GOT3 (cell line): ENCODE data around the gene OR51B4.
"Not testable (repeated sequence)": the region's sequence is repeated elsewhere in the genome, so short reads cannot be mapped to it uniquely, and the experiment has no call there.

Source experiments
- DNase-seq: peaks from one replicate; lab custom pipeline; 2025; ENCODE audit warnings: mixed read lengths; lab: John Stamatoyannopoulos, UW

The OR51B4 gene

DNA sequence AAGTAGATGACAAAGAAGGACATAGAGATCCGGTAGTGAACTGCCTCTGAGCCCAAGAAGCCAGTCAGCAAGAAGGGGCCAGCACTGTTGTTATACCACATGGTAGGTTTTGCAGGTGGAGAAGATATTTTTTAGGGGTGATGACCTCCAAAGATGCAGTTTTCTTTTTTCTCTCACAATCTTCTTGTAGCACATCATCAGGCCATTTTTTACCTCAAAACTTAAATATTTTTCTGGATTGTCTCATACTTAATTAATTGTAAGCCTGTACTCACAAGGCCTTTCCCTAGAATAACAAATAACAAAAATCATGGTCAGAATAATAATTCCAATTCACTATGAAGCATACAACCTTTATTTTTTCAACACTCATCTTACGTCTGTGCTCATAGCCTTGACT is at the start of gene OR51B4:
Gene OR51B4 (minus strand): TSS at position 101 of the 400 bp plus-strand sequence. CDS start 0 bp downstream, at position 101.
- no peak for DNase-seq

GRCh38 chr11:5351208-5351607 is 49.5 kb upstream of the OR51B4 start, which contains the start of gene OR51B6:
OR51B6 (plus strand) TSS chr11:5351508; CDS start chr11:5351508, 0 bp downstream.
- no peak for DNase-seq

GRCh38 chr11:5349550-5349949 is 47.8 kb upstream of the OR51B4 start:
- no peak for DNase-seq

DNA sequence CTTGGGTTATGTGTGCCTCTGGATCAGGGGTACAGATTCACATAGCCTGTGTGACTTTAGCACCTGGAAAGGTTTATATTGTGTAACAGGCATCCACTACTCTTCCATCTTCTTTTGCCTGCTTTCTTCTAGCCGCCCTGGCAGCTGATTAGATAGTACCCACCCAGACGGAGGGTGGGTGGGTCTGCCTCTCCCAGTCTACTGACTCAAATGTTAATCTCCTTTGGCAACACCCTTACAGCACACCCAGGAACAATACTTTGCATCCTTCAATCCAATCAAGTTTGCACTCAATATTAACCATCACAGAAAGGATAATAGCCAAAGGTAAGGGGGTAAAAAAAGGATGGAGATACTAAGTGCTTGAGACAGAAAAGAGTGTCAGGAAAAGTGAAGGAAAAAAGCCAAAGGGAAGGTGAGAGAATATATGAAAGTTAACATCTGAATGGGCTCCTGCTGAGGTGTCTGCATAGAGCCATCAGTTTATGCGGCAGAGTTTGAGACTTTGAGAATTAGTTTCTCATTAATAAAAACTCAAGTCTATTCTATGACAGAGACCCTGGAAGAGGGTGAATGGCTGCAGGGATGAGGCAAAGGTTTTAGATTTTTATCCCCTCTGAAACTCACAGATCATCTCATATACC is 46.9 kb upstream of the OR51B4 start:
- no peak for DNase-seq

DNA sequence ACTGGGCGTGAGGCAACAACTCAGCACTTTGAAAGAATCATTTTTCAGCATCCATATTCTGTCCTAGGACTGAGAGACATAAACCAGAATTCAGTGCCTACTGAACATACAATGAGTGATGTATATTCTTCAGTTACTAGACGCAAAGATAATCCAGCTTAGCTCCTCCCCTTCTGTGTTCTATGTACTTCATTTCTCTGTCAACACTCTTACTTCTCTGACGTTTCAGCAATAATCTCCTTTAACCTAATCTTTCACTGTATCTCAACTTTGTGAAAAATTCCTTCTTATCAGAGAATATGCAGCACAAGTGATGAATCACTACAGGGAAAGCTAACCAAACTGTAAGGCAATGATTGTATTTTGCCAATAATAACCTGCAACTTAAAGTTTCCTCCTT is 44.1 kb upstream of the OR51B4 start:
- DNase-seq: no peak

DNA sequence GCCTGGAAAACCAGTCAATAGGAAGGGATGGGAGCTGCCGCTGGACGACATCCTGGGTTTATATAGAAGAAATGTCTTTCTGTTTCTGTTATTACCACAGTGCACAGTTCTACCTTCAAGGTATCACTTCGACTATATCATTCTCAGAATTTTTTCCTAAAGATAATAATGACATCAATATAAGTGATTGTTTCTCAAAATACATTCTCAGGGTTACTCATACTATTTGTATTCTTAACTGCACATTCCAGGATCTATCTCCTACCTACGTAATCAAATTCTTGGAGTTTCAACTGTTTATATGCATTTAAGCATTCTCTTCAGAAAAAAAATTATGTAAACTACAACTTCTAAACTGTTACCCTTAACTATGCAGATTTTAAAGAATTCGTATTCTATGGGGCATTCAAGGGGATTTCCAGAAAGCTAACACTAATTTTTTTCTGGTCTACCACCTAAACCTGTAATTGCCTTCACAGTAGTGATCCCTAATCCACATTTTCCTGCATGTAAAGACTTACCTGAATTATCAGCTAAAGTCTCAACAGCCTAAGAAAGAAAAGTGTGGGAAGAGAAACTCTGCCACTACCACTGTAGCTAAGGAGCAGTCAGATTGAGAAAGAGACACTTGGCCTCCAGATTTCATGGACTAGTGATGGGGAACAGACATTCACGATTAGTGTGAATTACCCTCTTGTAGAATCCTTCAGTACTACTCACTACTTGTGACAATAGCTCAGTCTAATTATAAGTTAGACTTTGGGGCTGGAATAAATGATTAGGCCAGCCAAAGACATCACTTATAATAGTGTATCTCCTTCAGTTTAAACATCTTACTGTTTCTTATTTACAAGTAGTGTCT is 42.0 kb upstream of the OR51B4 start, which contains the start of gene OR51B5:
Gene OR51B5 (minus strand): TSS at position 51 of the 862 bp plus-strand sequence. CDS start 0 bp downstream, at position 51.
- DNase-seq: no peak

- DNase-seq: no peak
These were observed 38.1 kb upstream of the OR51B4 start for GRCh38 chr11:5339771-5340322.

GRCh38 chr11:5337253-5337652 is 35.5 kb upstream of the OR51B4 start:
- DNase-seq: not testable (repeated sequence)

DNA sequence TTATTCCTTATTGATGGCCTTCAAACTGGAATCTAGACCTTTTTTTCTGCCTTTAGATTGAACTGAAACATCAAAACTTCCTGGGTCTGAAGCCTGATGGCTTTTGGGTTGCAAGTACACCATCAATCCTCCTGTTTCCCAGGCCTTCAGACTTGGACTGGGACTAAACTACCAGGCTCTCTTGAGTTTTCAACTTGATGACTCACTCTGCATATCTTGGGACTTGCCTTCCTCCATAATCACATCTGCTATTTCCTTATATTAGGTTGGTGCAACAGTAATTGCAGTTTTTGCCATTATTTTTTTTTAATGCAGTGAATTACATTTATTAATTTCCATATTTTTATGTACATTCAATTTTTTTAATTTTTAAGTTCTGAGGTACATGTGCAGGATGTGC is 34.6 kb upstream of the OR51B4 start:
- no peak for DNase-seq

- DNase-seq: no peak
These were observed 33.4 kb upstream of the OR51B4 start for GRCh38 chr11:5335170-5335569.

- DNase-seq: no peak
These were observed 22.5 kb upstream of the OR51B4 start, which contains the start of gene OR51B2 for GRCh38 chr11:5324197-5324596. OR51B2 (minus strand) TSS chr11:5324297; CDS start chr11:5324297, 0 bp downstream.

DNA sequence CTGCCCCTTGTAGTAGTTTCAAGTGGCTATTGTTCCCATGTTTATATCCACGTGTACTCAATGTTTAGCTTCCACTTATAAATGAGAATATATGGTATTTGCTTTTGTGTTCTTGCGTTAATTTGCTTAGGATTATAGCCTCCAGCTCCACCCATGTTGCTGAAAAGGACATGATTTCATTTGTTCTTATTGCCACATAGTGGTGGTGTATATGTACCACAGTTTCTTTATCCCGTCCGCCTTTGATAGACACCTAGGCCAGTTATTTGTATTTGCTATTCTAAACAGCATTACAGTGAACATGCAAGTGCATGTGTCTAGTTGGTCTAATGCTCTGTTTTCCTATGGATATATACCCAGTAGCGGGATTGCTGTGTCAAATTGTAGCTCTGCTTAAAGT is 15.5 kb upstream of the OR51B4 start:
- DNase-seq: no peak

- not testable (repeated sequence) for DNase-seq
These were observed 11.7 kb upstream of the OR51B4 start for GRCh38 chr11:5313326-5314023.

DNA sequence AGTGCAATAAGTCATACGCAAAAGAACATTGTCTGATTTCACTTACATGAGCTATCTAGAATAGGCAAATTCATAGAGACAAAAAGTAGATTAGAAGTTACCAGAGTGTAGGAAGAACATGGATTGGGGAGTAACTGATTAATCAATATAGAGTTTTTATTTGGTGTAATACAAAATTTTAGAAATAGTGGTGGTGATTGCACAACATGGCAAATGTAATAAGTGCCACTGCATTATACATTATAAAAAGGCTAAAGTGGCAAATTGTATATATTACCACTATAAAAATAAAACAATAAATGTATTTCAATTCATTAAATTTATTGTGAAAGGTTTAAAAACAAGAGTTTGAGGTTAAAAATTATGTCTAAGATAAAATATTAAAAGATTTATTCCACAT is 8.7 kb upstream of the OR51B4 start:
- no peak for DNase-seq

- no peak for DNase-seq
These were observed 5.7 kb upstream of the OR51B4 start for GRCh38 chr11:5307256-5308019.

- DNase-seq: no peak
These were observed 2.3 kb upstream of the OR51B4 start for GRCh38 chr11:5304046-5304445.

GRCh38 chr11:5303626-5304025 is 1.9 kb upstream of the OR51B4 start:
- DNase-seq: no peak

DNA sequence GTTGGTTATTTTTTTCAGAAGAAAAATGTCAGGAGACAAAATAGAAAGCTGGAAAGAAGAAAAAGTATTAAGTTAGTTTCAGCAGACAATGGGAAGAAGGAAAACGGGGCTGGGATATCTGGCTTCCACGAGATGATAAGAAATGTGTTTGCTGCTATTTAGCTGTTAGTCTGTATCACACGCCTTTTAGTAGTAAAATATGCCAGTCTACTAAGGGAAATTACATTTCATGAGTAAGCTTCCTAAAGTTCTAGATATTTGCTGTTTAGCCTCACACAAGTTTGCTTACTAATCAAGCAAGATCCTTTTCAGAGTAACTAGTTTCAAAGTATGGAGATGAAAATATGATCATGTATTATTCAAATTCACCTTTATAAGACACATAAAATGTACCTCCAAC is 1.5 kb downstream of the OR51B4 start:
- no peak for DNase-seq

DNA sequence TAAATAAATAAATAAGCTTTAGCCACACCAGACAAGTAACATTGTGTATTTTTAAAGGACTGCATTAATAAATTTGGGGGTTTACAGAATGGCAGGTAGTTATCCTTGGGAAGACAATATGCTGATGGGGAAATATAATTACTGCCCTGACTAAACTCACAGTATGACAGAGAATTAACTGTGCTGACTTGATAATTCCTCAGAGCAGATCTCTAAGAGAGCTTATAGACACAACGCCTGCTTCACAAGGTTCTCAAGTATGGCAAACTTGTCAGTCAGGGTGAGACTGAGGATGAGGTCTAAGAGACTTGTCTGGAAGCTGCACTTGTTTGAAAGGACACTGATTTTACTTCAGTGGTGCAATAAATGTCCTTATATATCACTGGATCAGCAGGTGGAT is 3.3 kb downstream of the OR51B4 start:
- no peak for DNase-seq

DNA sequence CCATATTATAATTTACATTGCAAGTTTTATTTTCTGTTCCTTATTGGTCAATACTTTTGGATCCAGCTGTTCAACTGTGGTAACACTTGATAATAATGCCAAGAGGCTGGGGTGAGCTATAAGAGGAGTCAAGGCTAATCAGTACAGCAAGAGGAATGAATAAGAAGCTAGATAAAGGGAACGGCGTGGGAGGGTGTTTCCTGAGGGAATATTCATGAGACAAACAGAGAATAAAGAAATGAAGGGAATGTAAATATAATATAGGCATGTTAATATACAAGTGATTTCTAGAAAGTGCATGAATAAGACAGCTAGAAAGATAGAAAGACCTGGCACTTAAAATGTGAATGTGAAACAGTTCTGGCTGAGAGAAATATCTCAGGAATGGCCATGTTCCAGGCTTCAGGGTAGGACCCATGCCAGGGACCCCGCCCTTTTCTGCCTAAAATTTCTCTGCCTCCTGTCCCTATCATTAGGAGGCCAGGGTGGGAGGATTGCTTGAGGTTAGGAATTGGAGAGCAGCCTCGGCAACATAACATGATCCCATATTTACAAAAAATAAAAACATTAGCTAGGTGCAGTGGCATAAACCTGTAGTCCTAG is 3.9 kb downstream of the OR51B4 start:
- DNase-seq: no peak
